NCI-H1694 treated with DMSO at 0.1 percent for 48 hours (cell line): ENCODE measurements around the gene NEMP2.
A peak's percentile ranks its signal among the peaks of the same experiment; 100 is the strongest.

Source experiments
- DNase-seq: peaks from one replicate; lab custom pipeline; 2025; lab: John Stamatoyannopoulos, UW

NEMP2 gene, protein sequence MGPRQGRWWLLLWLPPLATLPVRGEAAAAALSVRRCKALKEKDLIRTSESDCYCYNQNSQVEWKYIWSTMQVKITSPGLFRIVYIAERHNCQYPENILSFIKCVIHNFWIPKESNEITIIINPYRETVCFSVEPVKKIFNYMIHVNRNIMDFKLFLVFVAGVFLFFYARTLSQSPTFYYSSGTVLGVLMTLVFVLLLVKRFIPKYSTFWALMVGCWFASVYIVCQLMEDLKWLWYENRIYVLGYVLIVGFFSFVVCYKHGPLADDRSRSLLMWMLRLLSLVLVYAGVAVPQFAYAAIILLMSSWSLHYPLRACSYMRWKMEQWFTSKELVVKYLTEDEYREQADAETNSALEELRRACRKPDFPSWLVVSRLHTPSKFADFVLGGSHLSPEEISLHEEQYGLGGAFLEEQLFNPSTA

DNA sequence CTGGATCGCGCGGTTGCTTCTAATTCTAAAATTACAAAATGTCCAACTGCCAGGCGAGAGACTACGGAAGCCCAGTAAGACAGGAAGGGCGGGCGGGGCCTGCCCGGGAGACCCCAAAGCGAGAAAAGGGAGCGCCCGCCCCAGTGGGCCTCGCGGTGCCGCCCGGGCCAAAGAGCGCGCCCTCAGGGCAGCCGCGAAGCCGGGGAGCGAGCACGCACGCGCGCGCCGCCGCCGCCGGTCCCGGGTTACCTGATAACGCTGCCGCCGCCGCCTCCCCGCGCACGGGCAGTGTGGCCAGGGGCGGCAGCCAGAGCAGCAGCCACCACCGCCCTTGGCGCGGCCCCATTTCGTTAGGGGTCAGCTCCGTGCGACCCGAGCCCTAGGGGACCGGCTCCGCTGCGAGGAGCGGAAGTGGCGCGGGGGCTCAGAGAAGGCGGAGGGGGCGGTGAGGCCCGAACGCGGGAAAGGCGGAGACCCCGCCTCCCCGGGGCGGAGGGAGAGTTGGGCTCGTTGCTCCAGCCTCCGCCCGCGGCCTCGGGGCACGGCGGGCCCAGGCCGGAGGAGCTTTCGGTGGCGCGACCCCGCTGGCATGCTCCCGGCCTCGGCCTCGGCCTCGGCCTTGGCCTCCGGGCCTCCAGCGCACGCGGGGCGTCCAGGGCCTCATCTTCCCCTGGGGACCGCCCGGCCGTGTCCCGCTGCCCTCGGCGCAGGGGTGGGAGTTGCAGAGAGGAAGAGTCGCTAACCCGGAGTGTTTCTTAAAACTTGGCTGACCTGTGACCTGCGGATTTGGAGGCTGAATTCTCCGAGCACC lies at the start of gene NEMP2:
Gene NEMP2 (minus strand): TSS at position 413 of the 811 bp plus-strand sequence. CDS start 67 bp downstream, at position 346.
- DNase-seq, result peak; percentile 72

DNA sequence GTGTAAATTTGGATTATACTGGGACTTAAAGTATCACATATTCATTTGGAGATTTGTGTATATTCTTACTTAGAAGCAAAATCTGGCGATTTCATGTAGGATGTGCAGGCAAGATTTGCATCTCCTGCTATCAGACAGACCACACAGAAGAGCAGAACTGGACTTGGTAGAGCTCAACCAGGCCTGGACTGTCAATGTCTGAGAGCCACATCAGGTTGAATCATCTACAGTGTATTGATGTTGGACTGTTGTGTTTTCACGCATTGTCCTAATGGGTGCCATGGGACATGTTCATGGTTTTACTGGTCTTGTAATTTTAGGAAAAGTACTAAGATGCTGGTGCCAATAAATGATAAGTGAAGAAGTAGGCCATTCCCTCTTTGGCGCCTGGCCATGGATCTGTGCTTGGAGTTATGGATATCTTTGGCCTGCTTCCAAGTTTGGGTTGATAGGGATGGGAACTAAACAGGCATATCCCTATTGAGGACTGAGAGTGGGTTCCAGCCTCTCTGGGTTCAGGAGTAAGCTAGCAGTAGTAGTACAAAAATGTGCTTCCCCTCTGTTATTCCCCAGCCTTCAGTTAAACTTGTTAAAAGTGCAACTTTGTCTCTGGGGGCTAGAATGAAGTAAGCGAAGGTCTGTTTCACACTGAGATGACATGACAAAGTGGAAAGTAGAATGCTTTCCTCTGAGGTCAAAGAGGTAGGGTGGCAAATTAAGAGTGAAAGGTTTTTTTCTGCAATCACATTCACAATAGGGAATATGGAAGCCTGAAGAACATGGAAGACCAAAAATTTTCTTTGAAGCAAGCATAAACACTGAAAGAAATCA lies 49.2 kb upstream of the NEMP2 start:
- no peak for DNase-seq

DNA sequence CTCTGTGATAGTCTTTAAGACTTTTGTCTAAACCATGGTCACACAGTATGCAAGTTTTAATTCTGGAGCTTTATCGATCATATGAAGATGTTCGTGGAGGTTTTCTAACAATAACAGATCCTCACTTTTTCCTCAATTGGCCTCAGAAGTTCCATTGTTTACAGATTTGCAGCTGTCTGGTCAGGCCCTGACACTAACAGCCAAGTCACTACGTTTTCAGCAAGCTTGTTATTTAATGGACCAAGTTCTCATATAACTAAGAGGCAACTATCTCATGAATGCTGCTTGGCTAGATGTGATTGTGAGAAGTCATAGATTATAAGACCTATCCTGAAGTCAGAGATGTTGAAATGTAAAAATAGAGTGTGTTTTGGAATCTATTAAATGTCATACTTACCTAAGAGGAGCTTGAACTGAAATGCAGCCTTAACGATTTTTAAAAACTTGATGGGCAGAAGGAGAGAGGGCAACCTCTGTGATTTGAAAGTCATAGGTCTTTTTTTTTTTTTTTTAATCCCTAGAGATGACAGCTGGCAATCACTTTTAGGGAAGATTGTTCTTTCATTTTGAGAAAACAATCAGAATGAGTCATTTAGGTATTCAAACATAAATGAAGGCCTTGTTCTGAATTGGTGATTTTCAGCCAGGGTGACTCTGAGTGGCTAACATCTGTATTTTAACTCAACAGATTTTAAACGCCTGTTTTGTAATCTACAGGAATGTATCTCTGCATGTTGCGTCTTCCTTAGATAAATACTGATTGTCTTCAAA lies 48.4 kb upstream of the NEMP2 start:
- no peak for DNase-seq

DNA sequence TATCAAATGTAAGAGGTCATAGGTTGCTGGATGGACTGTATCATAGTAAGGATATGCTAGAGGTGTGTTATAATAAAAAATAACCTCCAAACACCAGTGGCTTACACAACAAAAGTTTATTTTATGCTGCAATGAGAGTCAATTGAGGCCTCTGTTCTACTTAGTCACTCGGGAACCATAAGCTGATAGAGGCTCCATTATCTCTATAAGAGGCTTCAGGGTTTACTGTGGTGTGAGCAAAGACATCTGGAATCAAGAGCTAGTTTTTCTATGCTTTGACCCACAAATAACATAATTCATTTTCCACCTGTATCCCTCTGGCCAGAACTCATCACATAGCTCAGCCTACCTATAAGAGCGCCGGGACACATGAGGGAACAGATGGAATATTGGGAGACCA lies 47.5 kb upstream of the NEMP2 start:
- DNase-seq, result no peak

DNA sequence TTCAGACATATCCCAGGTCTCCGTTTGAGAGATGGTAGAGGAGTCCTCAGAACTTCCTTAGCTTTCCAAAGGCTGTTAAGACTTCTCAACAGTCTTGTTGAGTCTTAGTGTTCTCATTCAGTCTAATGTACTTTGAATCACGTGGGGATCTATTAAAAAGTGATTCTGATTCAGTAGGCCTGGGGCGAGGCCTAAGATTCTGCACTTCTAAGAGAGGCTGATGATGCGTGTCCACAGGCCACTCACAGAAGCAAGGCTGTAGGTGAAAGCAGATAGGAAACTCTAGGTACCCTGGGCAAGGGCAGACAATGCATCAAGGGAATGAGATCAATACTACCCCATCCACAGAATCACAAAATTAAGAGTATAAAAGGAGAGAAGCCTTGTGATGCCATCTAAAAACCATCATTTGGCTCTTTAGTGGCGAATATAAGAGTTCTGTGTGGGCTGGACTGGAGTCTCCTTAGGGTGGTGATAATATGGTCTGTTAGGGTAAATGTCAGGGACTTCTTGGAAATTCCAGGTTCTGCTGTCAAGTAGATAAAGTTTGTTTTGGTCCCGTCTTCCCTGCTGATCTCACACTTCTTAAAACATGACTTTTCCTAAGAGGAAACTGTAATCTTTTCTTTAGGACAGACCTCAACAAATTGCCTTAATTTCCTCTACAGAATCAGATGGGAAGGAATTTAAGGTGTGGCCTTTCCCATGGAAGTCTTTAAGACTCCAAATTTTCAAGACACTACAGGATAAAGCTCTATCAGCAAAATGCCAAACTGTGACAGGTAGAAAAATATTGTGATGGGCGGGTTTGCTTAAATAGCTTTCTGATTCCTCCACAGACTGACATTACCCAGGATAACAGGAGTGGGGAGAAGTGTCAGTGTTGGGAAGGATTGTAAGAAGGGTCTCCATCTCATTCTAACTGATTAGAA lies 45.7 kb upstream of the NEMP2 start:
- no peak for DNase-seq

DNA sequence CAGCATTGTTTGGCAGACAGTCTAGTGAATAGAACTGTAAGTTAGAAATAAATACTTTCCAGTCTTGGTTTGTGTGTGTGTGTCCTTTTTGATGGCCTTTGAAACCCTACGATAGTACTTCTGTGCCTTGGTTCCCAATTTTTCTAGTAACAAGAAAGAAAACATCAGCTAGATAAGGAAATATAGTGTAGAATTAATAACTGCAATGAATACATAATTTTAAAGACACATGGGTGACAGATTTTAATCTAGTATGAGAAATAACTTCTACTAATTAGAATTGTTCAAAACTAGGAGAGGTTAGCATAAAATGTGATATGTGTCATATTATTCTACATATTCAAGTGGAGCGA lies 44.5 kb upstream of the NEMP2 start:
- no peak for DNase-seq

DNA sequence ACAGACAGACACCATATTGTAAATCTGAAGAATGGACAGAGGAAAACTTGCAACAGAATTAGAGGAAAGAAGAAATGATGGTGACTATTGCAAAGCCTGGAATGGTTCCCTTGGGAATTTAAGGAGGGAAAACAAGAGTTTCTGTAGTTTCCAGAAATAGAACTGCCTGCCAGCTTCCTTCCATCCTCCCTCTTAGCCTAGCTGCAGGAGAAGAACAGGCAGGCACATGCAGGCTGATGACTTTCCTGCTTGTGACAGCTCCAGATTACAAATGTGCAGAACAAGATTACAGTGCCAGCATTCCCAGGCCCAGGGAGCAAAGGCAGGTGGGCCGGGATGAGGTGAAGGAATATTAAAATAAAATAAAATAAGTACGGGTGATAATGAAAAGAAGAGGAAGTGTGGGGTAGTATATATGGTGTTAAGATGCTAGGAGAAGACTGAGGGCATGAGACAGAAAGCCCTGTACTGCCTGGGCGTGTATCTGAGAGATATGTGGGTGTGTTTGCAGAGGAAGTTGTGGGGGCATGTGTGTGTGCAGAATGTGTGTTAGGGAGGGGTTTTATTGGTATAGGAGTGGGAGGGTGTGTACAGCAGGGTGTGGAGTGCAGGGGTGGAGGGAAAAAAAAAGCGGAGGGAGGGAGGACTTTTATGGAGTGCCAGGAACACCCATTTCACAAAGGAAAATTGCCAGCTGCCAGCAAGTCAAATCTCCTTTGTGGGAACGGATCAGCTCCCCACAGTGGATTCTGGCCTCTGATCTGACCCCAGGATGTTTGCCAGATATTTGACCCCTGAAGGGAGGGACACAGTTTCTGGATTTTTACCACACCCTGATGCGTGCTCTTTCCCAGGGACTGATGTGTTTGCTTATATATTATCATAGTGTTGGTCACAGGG lies 43.9 kb upstream of the NEMP2 start:
- DNase-seq, result no peak

DNA sequence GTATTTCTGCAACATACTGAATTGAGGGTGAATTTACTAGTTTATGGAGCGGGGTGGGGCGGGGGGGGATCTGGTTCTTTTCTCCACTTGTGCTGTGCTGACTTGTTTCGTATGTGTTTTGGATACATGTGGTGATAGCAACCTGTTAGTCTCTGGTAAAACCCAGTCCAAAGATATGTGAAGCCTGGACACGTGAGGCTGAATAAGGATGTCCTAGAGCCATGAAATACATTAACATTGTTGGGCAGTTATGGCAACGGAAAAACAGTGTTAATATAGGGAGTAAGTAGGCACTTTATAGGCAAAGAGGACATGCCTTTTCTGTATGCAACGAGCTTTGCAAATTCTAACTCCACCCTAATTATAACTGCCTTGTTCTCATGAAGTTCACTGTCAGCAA lies 42.1 kb upstream of the NEMP2 start:
- no peak for DNase-seq

DNA sequence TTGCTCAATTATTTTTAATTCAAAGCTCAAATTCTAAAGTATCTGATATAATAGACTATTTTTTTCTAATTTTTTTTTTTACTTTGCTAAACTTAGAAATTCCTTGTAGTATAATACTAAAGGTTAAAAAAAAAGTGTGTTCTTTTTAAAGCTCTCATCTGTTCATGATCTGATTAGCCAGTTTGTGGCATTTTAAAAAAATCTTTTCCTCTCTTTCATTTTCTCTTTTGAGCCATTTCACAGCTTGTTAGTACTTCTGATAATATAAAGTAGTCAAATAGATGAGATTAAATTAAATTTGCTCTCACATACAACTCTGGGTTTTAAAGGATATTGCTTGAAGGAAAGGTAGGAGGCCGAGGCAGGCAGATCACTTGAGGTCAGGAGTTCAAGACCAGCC lies 40.7 kb upstream of the NEMP2 start:
- DNase-seq, result no peak

DNA sequence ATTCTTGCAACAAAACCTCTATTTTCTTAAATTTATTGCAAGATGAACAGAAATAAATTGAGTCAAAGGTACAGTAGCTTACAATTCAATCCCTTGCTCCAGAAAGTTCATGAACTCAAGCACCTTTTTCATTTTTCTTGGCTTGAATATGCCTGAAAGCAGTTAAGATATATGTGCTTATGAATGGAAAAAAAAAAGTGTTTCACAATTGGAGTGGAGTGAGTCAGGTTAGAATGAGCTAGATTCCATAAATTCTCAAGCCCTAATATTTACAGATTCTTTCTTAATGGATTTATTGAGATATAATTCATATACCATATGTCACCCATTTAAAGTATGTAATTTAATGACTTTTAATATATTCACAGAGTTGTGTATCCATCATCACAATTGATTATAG lies 39.6 kb upstream of the NEMP2 start:
- no peak for DNase-seq

DNA sequence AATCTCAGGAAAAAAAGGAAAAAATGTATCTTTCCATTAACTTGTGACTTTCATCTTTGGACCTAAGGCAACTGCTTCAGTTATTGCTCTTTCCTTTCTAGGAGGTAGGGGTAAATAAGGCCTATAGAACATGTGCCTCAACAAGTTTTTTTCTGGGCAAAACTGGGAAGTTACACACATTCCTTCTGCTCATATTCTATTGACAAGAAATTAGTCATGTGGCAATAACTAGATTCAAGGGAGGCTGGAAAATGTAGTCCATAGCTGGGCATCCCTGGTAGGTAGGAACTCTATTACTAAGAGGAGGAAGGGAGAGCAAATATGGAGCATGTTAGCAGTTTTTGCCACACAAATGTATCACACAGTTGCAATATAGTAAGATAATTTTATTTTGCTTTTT lies 37.7 kb upstream of the NEMP2 start:
- DNase-seq, result no peak

DNA sequence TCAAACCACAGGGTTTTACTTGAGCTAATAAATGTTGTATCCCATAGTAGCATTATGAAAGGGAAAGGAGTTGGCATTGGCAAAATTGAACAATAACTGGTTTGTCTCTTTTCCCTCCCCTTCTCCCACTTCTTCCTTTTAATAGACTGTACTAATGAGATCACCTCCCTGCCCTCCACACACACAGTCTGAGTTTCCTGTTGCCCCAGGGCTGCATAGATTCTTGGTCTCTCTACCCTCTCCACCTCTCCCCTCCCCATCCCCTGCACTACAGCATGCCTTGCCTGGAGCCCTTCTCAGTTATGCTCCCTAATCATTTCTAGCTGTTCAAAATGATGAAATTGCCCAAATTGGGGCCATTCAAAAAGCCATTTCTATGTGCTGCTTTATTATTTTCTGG lies 37.2 kb upstream of the NEMP2 start:
- DNase-seq, result no peak

DNA sequence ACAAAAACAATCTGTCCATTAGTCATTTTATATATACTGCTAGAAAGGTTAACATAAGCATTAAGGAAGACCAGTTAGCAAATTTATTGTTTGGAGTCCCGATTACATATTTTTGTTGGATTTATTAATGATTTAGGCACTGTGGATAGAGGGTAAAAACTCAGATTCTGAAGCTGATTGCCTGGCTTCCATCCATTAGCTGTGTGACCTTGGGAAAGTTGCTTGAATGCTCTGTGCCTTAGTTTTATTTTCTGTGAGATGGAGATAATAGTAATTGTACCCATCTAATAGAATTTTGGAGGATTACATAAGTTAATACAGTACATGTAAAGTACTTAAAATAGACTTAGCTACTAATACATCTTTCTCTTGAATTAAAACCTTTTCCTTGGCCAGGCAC lies 36.3 kb upstream of the NEMP2 start:
- no peak for DNase-seq

DNA sequence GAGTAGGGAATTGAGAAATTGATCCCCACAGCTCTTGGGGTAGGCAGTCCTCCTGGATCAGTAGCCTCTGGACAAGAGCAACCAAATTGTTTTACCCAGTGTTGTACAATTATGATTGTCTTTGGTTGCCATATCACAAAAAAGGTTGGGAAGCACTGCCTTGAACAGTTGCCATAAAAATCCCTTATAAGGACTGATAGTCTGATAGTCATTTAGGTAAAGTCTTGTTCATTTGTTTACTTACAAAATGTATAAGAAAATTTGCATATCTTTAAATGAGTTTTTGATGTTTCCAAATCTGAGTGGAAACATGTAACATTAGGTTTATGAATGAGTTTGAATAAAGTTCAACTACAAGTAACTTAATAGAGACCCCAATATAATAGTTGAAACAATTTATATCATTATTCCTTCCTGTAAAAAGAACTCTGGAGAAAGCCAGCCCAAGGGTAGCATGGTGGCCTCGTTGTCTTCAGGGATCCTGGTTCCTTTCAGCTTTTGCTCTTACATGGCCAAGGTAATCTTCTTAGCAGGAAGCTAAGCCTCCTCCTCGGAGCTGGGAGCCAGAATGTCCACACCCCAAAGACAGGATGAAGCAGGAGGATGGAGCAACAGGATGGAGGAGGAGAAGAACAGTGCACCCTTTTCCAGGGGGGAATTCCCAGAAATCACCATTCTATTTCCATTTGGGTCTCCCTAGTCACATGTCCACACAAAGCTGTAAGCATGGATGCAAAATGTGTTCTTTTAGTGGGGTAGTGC lies 35.7 kb upstream of the NEMP2 start:
- DNase-seq, result no peak

DNA sequence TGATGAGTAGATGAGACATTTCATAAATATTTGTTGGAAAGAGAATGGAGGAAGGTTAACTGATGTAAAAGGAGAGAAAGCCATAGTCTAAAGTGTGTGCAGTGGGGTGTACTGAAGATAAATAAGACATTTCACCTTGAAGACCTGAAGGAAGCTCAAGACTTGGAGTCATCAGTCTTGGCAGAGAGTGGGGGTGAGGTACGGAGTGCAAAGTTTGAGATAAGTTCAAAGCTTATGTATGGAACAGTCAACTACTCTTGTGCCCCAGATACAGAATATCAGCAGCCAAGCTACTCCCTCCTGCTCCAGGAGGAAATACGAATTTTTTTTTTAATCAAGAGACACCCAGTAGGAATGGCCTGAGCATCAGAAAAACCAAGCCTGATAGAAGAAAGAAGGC lies 30.3 kb upstream of the NEMP2 start:
- no peak for DNase-seq

DNA sequence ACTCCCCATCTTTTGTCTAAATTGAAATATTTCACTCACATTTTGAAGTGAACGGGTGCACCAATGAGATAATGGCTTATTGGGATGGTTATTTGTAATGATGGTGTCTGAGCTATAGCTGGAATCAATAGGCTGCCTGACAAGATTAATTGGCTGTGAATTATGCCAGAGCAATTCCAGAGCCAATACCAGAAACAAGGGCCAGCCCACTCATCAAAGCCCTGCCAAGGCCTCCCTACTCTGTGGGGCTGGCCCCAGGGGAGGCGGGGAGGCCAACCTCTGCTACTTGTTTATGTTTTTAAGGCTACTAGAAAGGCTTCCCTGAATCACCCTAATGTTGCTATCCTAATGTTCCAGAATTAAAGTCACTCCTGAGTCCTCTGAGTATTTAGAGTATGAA lies 29.1 kb upstream of the NEMP2 start:
- no peak for DNase-seq

DNA sequence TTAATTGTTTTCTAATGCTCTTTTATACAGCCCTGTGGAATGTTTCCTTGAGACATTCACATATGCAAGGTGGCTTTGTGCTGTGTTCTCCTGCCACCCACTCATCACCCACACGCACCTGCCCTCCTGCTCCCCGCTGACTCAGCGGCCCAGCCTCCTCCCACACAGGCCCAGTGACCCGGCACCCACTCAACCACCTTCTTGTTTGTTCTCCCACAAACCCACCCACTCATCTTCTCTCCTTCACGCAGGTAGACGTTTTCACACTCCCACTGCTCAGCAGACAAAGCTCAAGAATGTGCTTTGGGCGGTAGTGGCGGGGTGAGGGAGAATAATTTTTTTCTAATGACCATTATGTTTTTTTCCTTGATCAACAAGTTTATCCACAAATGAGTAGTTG lies 28.6 kb upstream of the NEMP2 start:
- DNase-seq, result no peak

DNA sequence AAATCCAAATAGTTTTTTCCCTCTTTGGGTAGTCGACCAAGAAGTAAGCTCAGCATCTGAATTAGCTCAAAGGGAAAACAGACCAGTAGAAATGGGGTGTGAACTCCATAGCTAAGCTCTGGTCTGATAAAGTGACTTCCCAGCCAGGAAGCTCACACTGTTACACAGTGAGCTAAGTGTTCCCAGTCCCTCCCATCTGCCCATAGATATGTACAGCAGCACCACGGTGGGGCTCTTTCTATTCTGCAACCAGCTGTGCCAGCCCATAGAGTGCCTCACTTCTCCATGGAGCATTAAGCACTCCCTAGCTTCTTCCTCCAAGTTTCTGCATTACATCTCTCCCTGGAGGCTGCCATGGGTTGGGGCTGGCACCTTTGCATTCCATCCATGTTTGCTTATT lies 27.6 kb upstream of the NEMP2 start:
- no peak for DNase-seq

DNA sequence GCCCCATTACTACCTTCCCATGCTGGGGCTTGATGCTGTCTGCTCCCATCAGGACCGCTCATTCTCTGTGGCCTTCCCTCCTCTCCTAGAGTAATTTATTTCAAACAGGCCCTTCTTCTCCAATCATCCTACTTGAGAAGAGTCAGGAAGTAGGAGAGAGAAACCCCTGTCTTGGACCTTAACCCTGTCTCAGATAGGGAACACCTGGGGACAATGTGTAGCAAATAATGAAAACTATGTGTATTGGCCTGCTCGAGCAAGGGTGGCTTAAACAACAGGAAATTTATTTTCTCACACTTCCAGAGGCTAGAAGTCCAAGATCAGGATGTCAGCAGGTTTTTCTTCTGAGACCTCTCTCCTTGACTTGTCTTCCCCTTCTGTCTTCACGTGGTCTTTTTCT lies 26.6 kb upstream of the NEMP2 start:
- DNase-seq, result no peak
